Heart right ventricle (tissue), 16 donors: ENCODE results near the gene CCDC106. TPM values are rescaled to one million over a fixed set of nuclear protein-coding genes. Genes with fewer than 3 reads are reported as not detected.

Source experiments
- ATAC-seq, 8 donors: fragments of 200-7000 bp; cut with Tn5 transposase; one replicate each; pipeline ENCODE4 v1.9.1; 2020; ENCODE audit warnings: mild to moderate bottlenecking in 8 of 8, moderate library complexity in 8 of 8, moderate number of reproducible peaks in 1 of 8
- DNase-seq, 2 donors: peaks; one replicate each; pipeline ENCODE4 v3.0.0-alpha.2; 2020
- H3K27ac ChIP-seq, 10 donors: fragments of 200-600 bp; sonication (generic) in 2 of 10; one replicate each; pipeline versions ENCODE4 v1.5.0 to v1.8.0; 2020 to 2022; ENCODE audit warnings: mild to moderate bottlenecking in 3 of 10
- H3K27me3 ChIP-seq, 7 donors: fragments of 200-600 bp; one replicate each; pipeline ENCODE4 v1.8.0; 2021 to 2022; ENCODE audit warnings: mild to moderate bottlenecking in 2 of 7
- H3K36me3 ChIP-seq, 9 donors: fragments of 200-600 bp; sonication (generic) in 1 of 9; one replicate each; pipeline versions ENCODE4 v1.5.0 to v1.8.0; 2020 to 2022; ENCODE audit warnings: mild to moderate bottlenecking in 2 of 9
- H3K4me1 ChIP-seq, 9 donors: fragments of 200-600 bp; sonication (generic) in 1 of 9; one replicate each; pipeline versions ENCODE4 v1.5.0 to v1.8.0; 2020 to 2022; ENCODE audit warnings: mild to moderate bottlenecking in 4 of 9
- H3K4me3 ChIP-seq, 10 donors: fragments of 200-600 bp; sonication (generic) in 2 of 10; one replicate each; pipeline versions ENCODE4 v1.5.0 to v1.8.0; 2020 to 2022; ENCODE audit warnings: mild to moderate bottlenecking in 7 of 10, moderate library complexity in 2 of 10
- H3K9me3 ChIP-seq, 11 donors: fragments of 200-600 bp in 10 of 11; sonication (generic) in 2 of 11; one replicate each; pipeline versions ENCODE4 v1.5.0 to v1.8.0; 2013 to 2022; ENCODE audit warnings: mild to moderate bottlenecking in 2 of 11, control low read depth in 1 of 11, moderate library complexity in 1 of 11
- WGBS, 2 donors: extraction: QIAGEN DNeasy Blood & Tissue Kit; methylation state at CpG; one replicate each; pipeline ENCODE4 v1.1.7; 2013; ENCODE audit warnings: inconsistent platforms in 1 of 2; 5-methylcytosine and 5-hydroxymethylcytosine counted together
- intact Hi-C, 10 donors: fragments of 100-400 bp; cut with DNase I; formaldehyde crosslinking; loops; one replicate each; pipeline versions ENCODE4 v1.11.1 to v1.14.2; 2022
- polyA plus RNA-seq, 2 donors: library from polyadenylated mRNA; stranded (reverse); fragments of 200-250 nt; gene quantifications; one replicate each; pipeline ENCODE4 v1.2.3, GENCODE V29; 2013
- total RNA-seq, 10 donors: library from RNA; stranded (reverse); fragmentation: NEBNext Ultra II Directional in 3 of 10; extraction: Animal tissue kit (Norgen Biotek cat#: 25700) in 3 of 10; gene quantifications; one replicate each; pipeline versions ENCODE4 v1.2.1 to v1.2.4, GENCODE V29; 2021 to 2023
- TF ChIP-seq, protein P1 (sequence below), 9 donors: fragments of 200-600 bp; sonication (generic) in 2 of 9; IDR thresholded peaks; one replicate each; pipeline versions ENCODE4 v1.5.0 to v1.8.0; 2021 to 2022; ENCODE audit warnings: antibody characterized with exemption in 9 of 9, mild to moderate bottlenecking in 5 of 9, moderate library complexity in 1 of 9
- donor health status: Arrhythmogenic right ventricular cardiomyopathy.
- donor health status: ischemic (EF 13 %, LVEDD 7.1; RV severe dilation, severe dysfunction).
- donor health status: healthy with polysubstance abuse.
- donor health status: DM: no; HTN: yes; CAD: no.
- donor health status: DM: no; HTN: no; CAD: no.
- donor health status: ischemic (EF 25% LVEDD 6.9; RV normal size, moderate dysfunction).
- donor health status: ischemic (EF 25% LVEDD 5.7; RV mildly dilated, moderate dysfunction).
- donor health status: healthy.
- donor health status: DM: yes; HTN: yes; CAD: no.
- donor health status: Ischemic cardiomyopathy.
- donor health status: ischemic (EF 35%, LVEDD 5.7; RV mildly dilated, moderate dysfunction).
- donor health status: nonischemic (EF 11% LVEDD 7.7; RV severe dilation, severe dysfunction).
- donor health status: DM: yes; HTN: yes; CAD: no.
- donor health status: PGD.
- donor health status: ischemic (EF 29% LVEDD 5.4; RV normal size, mild dysfunction).
- donor health status: nonischemic (EF 23%, LVEDD 6.1; RV moderate dilation, normal function).

Gene CCDC106
- total and polyA plus RNA-seq, 12 donors = 12.1 to 29.6 (median 14.4) TPM

DNA sequence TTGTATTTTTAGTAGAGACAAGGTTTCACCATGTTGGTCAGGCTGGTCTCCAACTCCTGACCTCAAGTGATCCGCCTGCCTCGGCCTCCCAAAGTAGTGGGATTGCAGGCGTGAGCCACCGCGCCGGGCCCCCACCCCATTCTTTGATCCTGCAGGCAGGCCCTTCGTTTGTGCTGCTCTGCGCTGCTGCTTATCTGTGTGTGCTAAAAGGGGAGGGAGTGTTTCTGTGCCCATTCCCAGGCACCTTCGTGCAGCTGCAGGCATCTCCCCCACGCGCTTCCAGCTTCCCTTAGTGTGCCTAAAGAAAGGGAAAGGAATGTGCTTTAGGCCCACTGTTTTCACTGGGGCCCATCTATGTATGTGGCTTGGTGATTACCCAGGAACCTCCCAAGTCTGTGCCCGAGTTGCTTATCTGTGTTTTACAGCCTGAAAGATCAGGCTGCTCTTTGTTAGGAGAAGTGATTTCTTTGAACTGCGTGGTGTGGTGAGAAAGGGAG, 54.2 kb downstream of the CCDC106 start:
- intact Hi-C loops = no loop called here
- no peak for ATAC-seq
- TF ChIP-seq, protein P1, sequence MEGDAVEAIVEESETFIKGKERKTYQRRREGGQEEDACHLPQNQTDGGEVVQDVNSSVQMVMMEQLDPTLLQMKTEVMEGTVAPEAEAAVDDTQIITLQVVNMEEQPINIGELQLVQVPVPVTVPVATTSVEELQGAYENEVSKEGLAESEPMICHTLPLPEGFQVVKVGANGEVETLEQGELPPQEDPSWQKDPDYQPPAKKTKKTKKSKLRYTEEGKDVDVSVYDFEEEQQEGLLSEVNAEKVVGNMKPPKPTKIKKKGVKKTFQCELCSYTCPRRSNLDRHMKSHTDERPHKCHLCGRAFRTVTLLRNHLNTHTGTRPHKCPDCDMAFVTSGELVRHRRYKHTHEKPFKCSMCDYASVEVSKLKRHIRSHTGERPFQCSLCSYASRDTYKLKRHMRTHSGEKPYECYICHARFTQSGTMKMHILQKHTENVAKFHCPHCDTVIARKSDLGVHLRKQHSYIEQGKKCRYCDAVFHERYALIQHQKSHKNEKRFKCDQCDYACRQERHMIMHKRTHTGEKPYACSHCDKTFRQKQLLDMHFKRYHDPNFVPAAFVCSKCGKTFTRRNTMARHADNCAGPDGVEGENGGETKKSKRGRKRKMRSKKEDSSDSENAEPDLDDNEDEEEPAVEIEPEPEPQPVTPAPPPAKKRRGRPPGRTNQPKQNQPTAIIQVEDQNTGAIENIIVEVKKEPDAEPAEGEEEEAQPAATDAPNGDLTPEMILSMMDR (IDR thresholded peaks at IDR 0.05) = no peak
- WGBS, 2 donors = 43 to 50% methylated on average over 13 of the region's 13 CpGs
- no peaks in the 10 kb centered on the region for H3K9me3 ChIP-seq
- H3K4me1 ChIP-seq = peaks cover 0 to 5% (median 0%) of the 10 kb centered on the region in 9 donors
- no peak overlapping the region for H3K4me3 ChIP-seq
- H3K27me3 ChIP-seq = no peaks in the 10 kb centered on the region
- H3K27ac ChIP-seq = no peak overlapping the region
- no peak for DNase-seq
- peaks cover 0 to 50% (median 4%) of the 10 kb centered on the region in 9 donors for H3K36me3 ChIP-seq

Other genes starting within 250 kb of the CCDC106 start
- 10 to 100 TPM; 25.0 to 42.1 (median 30.7) TPM for gene UBE2S, start 240.4 kb upstream of the CCDC106 start, total RNA-seq
- 10 to 100 TPM in 1 of 2 donors, 1 to 10 TPM in 1; 8.0 to 25.5 TPM for gene UBE2S, start 240.4 kb upstream of the CCDC106 start, polyA plus RNA-seq
- gene SHISA7, start 204.9 kb upstream of the CCDC106 start, total RNA-seq = not detected
- under 1 TPM in 1 of 2 donors, not detected in 1; under 0.01 TPM for gene SHISA7, start 204.9 kb upstream of the CCDC106 start, polyA plus RNA-seq
- 10 to 100 TPM; 42.5 to 69.8 (median 48.3) TPM for gene ISOC2, start 186.6 kb upstream of the CCDC106 start, total RNA-seq
- gene ISOC2, start 186.6 kb upstream of the CCDC106 start, polyA plus RNA-seq = 100 to 1,000 TPM in 1 of 2 donors, 10 to 100 TPM in 1; 88.7 to 117 TPM
- not detected for gene C19orf85, start 183.5 kb upstream of the CCDC106 start, total RNA-seq
- not detected for gene C19orf85, start 183.5 kb upstream of the CCDC106 start, polyA plus RNA-seq
- gene ZNF628, start 171.6 kb upstream of the CCDC106 start, total RNA-seq = 1 to 10 TPM; 2.5 to 7.8 (median 4.3) TPM
- gene ZNF628, start 171.6 kb upstream of the CCDC106 start, polyA plus RNA-seq = 1 to 10 TPM; 4.9 to 7.5 TPM
- gene NAT14, start 163.0 kb upstream of the CCDC106 start, total RNA-seq = 1 to 10 TPM; 5.8 to 9.9 (median 6.8) TPM
- gene NAT14, start 163.0 kb upstream of the CCDC106 start, polyA plus RNA-seq = 10 to 100 TPM in 1 of 2 donors, 1 to 10 TPM in 1; 9.0 to 16.4 TPM
- gene SSC5D, start 159.8 kb upstream of the CCDC106 start, total RNA-seq = 1 to 10 TPM; 2.0 to 6.5 (median 4.0) TPM
- gene SSC5D, start 159.8 kb upstream of the CCDC106 start, polyA plus RNA-seq = 1 to 10 TPM in 1 of 2 donors, under 1 TPM in 1; 0.72 to 2.8 TPM
- gene SBK2, start 111.1 kb upstream of the CCDC106 start, total RNA-seq = 10 to 100 TPM in 1 of 10 donors, 1 to 10 TPM in 9; 1.1 to 14.1 (median 2.0) TPM
- gene SBK2, start 111.1 kb upstream of the CCDC106 start, polyA plus RNA-seq = 1 to 10 TPM in 1 of 2 donors, under 1 TPM in 1; 0.39 to 9.4 TPM
- 10 to 100 TPM in 4 of 10 donors, 1 to 10 TPM in 6; 2.0 to 33.3 (median 7.3) TPM for gene SBK3, start 102.7 kb upstream of the CCDC106 start, total RNA-seq
- 10 to 100 TPM in 1 of 2 donors, 1 to 10 TPM in 1; 3.2 to 11.3 TPM for gene SBK3, start 102.7 kb upstream of the CCDC106 start, polyA plus RNA-seq
- gene ZNF579, start 67.4 kb upstream of the CCDC106 start, total RNA-seq = 10 to 100 TPM in 4 of 10 donors, 1 to 10 TPM in 6; 7.1 to 16.9 (median 9.6) TPM
- gene ZNF579, start 67.4 kb upstream of the CCDC106 start, polyA plus RNA-seq = 10 to 100 TPM; 13.1 to 23.8 TPM
- 10 to 100 TPM; 11.6 to 18.8 (median 13.5) TPM for gene FIZ1, start 48.7 kb upstream of the CCDC106 start, total RNA-seq
- gene FIZ1, start 48.7 kb upstream of the CCDC106 start, polyA plus RNA-seq = 10 to 100 TPM in 1 of 2 donors, 1 to 10 TPM in 1; 9.3 to 16.5 TPM
- gene ZNF524, start 47.9 kb upstream of the CCDC106 start, total RNA-seq = 10 to 100 TPM in 8 of 10 donors, 1 to 10 TPM in 2; 7.9 to 22.0 (median 12.9) TPM
- 10 to 100 TPM; 34.9 to 39.4 TPM for gene ZNF524, start 47.9 kb upstream of the CCDC106 start, polyA plus RNA-seq
- 10 to 100 TPM; 11.8 to 20.0 (median 13.5) TPM for gene ZNF865, start 42.6 kb upstream of the CCDC106 start, total RNA-seq
- 10 to 100 TPM; 13.9 to 26.5 TPM for gene ZNF865, start 42.6 kb upstream of the CCDC106 start, polyA plus RNA-seq
- 10 to 100 TPM in 8 of 10 donors, 1 to 10 TPM in 2; 8.9 to 16.4 (median 12.2) TPM for gene ZNF784, start 23.6 kb upstream of the CCDC106 start, total RNA-seq
- gene ZNF784, start 23.6 kb upstream of the CCDC106 start, polyA plus RNA-seq = 1 to 10 TPM; 6.4 to 9.9 TPM
- gene ZNF580, start 7.2 kb upstream of the CCDC106 start, total RNA-seq = 10 to 100 TPM; 16.6 to 24.9 (median 21.1) TPM
- gene ZNF580, start 7.2 kb upstream of the CCDC106 start, polyA plus RNA-seq = 10 to 100 TPM; 16.5 to 29.9 TPM
- 10 to 100 TPM in 1 of 10 donors, 1 to 10 TPM in 9; 4.0 to 15.6 (median 6.5) TPM for gene ZNF581, start 4.6 kb upstream of the CCDC106 start, total RNA-seq
- gene ZNF581, start 4.6 kb upstream of the CCDC106 start, polyA plus RNA-seq = 10 to 100 TPM in 1 of 2 donors, 1 to 10 TPM in 1; 5.6 to 10.8 TPM
- 100 to 1,000 TPM in 1 of 10 donors, 10 to 100 TPM in 9; 64.1 to 100 (median 72.9) TPM for gene U2AF2, start 6.8 kb downstream of the CCDC106 start, total RNA-seq
- gene U2AF2, start 6.8 kb downstream of the CCDC106 start, polyA plus RNA-seq = 10 to 100 TPM; 75.5 to 90.2 TPM
- gene EPN1, start 27.0 kb downstream of the CCDC106 start, total RNA-seq = 100 to 1,000 TPM; 127 to 305 (median 140) TPM
- 100 to 1,000 TPM; 134 to 140 TPM for gene EPN1, start 27.0 kb downstream of the CCDC106 start, polyA plus RNA-seq
- gene NLRP9, start 90.2 kb downstream of the CCDC106 start, total RNA-seq = not detected
- gene NLRP9, start 90.2 kb downstream of the CCDC106 start, polyA plus RNA-seq = not detected
- gene RFPL4A, start 110.9 kb downstream of the CCDC106 start, total RNA-seq = under 1 TPM in 1 of 10 donors, not detected in 9; 0.30 TPM
- not detected for gene RFPL4A, start 110.9 kb downstream of the CCDC106 start, polyA plus RNA-seq
- gene RFPL4AL1, start 120.9 kb downstream of the CCDC106 start, total RNA-seq = not detected
- not detected for gene RFPL4AL1, start 120.9 kb downstream of the CCDC106 start, polyA plus RNA-seq
- not detected for gene NLRP11, start 183.8 kb downstream of the CCDC106 start, total RNA-seq
- gene NLRP11, start 183.8 kb downstream of the CCDC106 start, polyA plus RNA-seq = not detected
- not detected for gene NLRP4, start 188.3 kb downstream of the CCDC106 start, total RNA-seq
- gene NLRP4, start 188.3 kb downstream of the CCDC106 start, polyA plus RNA-seq = not detected